ENCODE data around the gene PPP6R2.

- TF ChIP-seq EZH2 (IDR thresholded peaks at IDR 0.05) (no peak), CTCF (IDR thresholded peaks at IDR 0.05 in 2 of 3, conservative IDR thresholded peaks at IDR 0.05 in 1 of 3; ENCODE audit: borderline replicate concordance in 1 of 3, insufficient read depth in 1 of 3, low read depth in 2 of 3, low read length in 2 of 3) (no peak), EZH2phosphoT487 (IDR thresholded peaks at IDR 0.05; ENCODE audit: borderline replicate concordance) (no peak), POLR2AphosphoS5 (IDR thresholded peaks at IDR 0.05; ENCODE audit: low read depth, low read length) (no peak), ZNF274 (IDR thresholded peaks at IDR 0.05; ENCODE audit: low read depth, low read length) (no peak), FOSL1 (IDR thresholded peaks at IDR 0.05; ENCODE audit: low read depth) (no peak), RAD21 (IDR thresholded peaks at IDR 0.05; ENCODE audit: low read depth) (no peak), POLR2A (IDR thresholded peaks at IDR 0.05; ENCODE audit: borderline replicate concordance, extremely low read depth, insufficient read depth, insufficient read length) (no peak), REST (IDR thresholded peaks at IDR 0.05; ENCODE audit: low read depth) (no peak), SRF (IDR thresholded peaks at IDR 0.05; ENCODE audit: low read depth) (no peak), YY1 (IDR thresholded peaks at IDR 0.05; ENCODE audit: extremely low read depth, insufficient replicate concordance, low read depth, low read length) (no peak), CEBPB (IDR thresholded peaks at IDR 0.05; ENCODE audit: low read depth) (no peak)
Measured at GRCh38 chr22:50308597-50308935, 34.6 kb upstream of the PPP6R2 start.
